Measurements from ENCODE around the gene FUZ. TPM values are rescaled to one million over a fixed set of nuclear protein-coding genes. Genes with fewer than 3 reads are reported as not detected.

The FUZ gene
- polyA plus RNA-seq, 1 of the 3 experiments (the other 2 are of a cell fraction), result 29.9 TPM

DNA sequence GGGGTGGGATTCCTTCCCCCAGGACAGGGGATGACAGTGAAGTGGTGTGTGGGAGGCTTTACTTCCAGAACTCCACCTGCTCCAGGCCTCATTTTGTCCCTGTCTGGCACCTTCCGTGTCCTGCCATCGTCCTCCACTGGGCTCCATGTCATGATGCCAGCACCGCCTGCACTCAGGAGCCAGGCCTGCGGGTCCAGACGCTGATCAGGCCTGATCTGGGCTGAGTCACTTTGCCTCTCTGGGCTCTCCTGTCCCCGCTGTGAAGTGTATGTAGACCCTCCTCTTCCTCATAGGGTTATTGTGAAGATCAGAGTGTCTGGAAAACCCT is 9.6 kb downstream of the FUZ start:
- H2AFZ ChIP-seq (ENCODE audit: low read depth), result no peak overlapping the region
- no peaks in the 10 kb centered on the region for H3K9me2 ChIP-seq
- no peak for TF ChIP-seq CTCF (IDR thresholded peaks at IDR 0.05)
- TF ChIP-seq NRF1 (IDR thresholded peaks at IDR 0.05; ENCODE audit: low read depth, low read length), result no peak
- TF ChIP-seq TEAD4 (IDR thresholded peaks at IDR 0.05; ENCODE audit: borderline replicate concordance, insufficient read depth), result no peak
- no peak for TF ChIP-seq MXI1 (IDR thresholded peaks at IDR 0.05; ENCODE audit: low read depth, low read length)
- no peak for TF ChIP-seq SIN3A (IDR thresholded peaks at IDR 0.05; ENCODE audit: borderline replicate concordance, low read depth, low read length)
- TF ChIP-seq NFIC (IDR thresholded peaks at IDR 0.05; ENCODE audit: borderline replicate concordance), result no peak
- TF ChIP-seq JUND (IDR thresholded peaks at IDR 0.05), result no peak
- TF ChIP-seq CHD2 (IDR thresholded peaks at IDR 0.05; ENCODE audit: low read length, partially characterized antibody), result no peak
- no peak for TF ChIP-seq TCF12 (IDR thresholded peaks at IDR 0.05)
- TF ChIP-seq, protein P1, sequence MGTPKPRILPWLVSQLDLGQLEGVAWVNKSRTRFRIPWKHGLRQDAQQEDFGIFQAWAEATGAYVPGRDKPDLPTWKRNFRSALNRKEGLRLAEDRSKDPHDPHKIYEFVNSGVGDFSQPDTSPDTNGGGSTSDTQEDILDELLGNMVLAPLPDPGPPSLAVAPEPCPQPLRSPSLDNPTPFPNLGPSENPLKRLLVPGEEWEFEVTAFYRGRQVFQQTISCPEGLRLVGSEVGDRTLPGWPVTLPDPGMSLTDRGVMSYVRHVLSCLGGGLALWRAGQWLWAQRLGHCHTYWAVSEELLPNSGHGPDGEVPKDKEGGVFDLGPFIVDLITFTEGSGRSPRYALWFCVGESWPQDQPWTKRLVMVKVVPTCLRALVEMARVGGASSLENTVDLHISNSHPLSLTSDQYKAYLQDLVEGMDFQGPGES (IDR thresholded peaks at IDR 0.05; ENCODE audit: low read depth, low read length), result no peak
- no peak for TF ChIP-seq GATA2 (CRISPR knock-in tag; IDR thresholded peaks at IDR 0.05)
- TF ChIP-seq RAD21 (IDR thresholded peaks at IDR 0.05; ENCODE audit: low read length), result no peak
- no peak for TF ChIP-seq GABPA (IDR thresholded peaks at IDR 0.05; ENCODE audit: low read depth)
- no peak for TF ChIP-seq EZH2phosphoT487 (IDR thresholded peaks at IDR 0.05; ENCODE audit: borderline replicate concordance, low read depth)
- no peak for TF ChIP-seq MEF2A (IDR thresholded peaks at IDR 0.05; ENCODE audit: borderline replicate concordance, low read depth)
- TF ChIP-seq FOSL2 (IDR thresholded peaks at IDR 0.05; ENCODE audit: borderline replicate concordance, low read depth), result no peak
- no peak for TF ChIP-seq RCOR1 (IDR thresholded peaks at IDR 0.05; ENCODE audit: low read length)
- TF ChIP-seq, protein P2, sequence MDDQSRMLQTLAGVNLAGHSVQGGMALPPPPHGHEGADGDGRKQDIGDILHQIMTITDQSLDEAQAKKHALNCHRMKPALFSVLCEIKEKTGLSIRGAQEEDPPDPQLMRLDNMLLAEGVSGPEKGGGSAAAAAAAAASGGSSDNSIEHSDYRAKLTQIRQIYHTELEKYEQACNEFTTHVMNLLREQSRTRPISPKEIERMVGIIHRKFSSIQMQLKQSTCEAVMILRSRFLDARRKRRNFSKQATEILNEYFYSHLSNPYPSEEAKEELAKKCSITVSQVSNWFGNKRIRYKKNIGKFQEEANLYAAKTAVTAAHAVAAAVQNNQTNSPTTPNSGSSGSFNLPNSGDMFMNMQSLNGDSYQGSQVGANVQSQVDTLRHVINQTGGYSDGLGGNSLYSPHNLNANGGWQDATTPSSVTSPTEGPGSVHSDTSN (IDR thresholded peaks at IDR 0.05), result no peak
- no peak for TF ChIP-seq POLR2AphosphoS5 (IDR thresholded peaks at IDR 0.05; ENCODE audit: low read depth, low read length)
- TF ChIP-seq TAF1 (IDR thresholded peaks at IDR 0.05; ENCODE audit: borderline replicate concordance, low read depth, low read length), result no peak
- no peak overlapping the region for H3K4me2 ChIP-seq
- POLR2A ChIA-PET, result no interaction called here
- H3K36me3 ChIP-seq (replicated peaks in 1 of 2; ENCODE audit: control insufficient read depth in 1 of 2, insufficient read depth in 2 of 2, low read length in 1 of 2), result peaks cover 15 to 31% of the 10 kb centered on the region in 2 experiments
- peaks cover 16% of the 10 kb centered on the region for H3F3A ChIP-seq (replicated peaks; ENCODE audit: insufficient read depth)
- no peaks in the 10 kb centered on the region for H3K27me3 ChIP-seq (ENCODE audit: insufficient read depth)
- no peak for DNase-seq
- H3K4me1 ChIP-seq (ENCODE audit: control insufficient read depth in 1 of 2, insufficient read depth in 2 of 2, low read depth in 1 of 2, low read length in 1 of 2), result peaks cover 0 to 17% of the 10 kb centered on the region in 2 experiments; a peak in 1 of 4 replicates
- WGBS (ENCODE audit: low lambda C conversion rate), result 95% methylated on average over 4 of the region's 6 CpGs
- peak overlapping the region in 1 of 2 experiments; percentile 7; a peak in 1 of 4 replicates for H3K27ac ChIP-seq (ENCODE audit: low read depth in 2 of 2, low read length in 1 of 2)
- H3K9ac ChIP-seq, result no peak overlapping the region
- H4K20me1 ChIP-seq (ENCODE audit: insufficient read depth), result peaks cover 3% of the 10 kb centered on the region; the same call in 1 of the 2 replicates
- CTCF ChIA-PET, result no interaction called here
- no peaks in the 10 kb centered on the region for H3K79me2 ChIP-seq (ENCODE audit: insufficient read depth)
- H3K9me3 ChIP-seq, result no peaks in the 10 kb centered on the region
- no peak overlapping the region for H3K4me3 ChIP-seq (ENCODE audit: low read depth in 2 of 2, low read length in 1 of 2)

Measured in SK-N-SH (cell line).